ENCODE data around the gene GPR61.

DNA sequence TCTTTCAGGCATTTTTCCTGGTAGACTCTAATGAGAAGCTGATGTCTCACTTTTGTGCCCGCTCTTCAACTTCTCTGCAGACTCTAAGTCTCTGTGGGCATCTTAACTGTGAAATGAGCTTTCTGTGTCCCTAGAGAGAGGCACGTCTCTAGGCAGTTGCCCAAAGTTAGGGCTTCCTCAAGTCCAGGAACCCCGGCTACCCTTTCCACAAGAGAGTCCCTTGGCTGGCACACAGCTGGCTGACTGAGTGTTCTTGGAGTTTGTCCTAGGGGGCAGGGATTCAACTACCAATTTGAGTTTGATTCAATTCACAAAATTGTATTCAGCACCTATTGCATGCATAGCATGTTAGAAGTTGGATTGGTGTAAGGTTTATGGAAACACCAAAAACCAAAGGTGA lies 1.4 kb downstream of the GPR61 start:
- TF ChIP-seq, protein P1, sequence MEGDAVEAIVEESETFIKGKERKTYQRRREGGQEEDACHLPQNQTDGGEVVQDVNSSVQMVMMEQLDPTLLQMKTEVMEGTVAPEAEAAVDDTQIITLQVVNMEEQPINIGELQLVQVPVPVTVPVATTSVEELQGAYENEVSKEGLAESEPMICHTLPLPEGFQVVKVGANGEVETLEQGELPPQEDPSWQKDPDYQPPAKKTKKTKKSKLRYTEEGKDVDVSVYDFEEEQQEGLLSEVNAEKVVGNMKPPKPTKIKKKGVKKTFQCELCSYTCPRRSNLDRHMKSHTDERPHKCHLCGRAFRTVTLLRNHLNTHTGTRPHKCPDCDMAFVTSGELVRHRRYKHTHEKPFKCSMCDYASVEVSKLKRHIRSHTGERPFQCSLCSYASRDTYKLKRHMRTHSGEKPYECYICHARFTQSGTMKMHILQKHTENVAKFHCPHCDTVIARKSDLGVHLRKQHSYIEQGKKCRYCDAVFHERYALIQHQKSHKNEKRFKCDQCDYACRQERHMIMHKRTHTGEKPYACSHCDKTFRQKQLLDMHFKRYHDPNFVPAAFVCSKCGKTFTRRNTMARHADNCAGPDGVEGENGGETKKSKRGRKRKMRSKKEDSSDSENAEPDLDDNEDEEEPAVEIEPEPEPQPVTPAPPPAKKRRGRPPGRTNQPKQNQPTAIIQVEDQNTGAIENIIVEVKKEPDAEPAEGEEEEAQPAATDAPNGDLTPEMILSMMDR (IDR thresholded peaks at IDR 0.05): no peak
- no peak for TF ChIP-seq POLR2A (IDR thresholded peaks at IDR 0.05)
